HEK293 (cell line): ENCODE data around the gene SLC30A10.

Experiments
- BCL11A ChIP-seq: fragments of 450-650 bp; formaldehyde crosslinking; IDR thresholded peaks from 2 replicates; pipeline ENCODE4 v1.5.1; 2016; ENCODE audit warnings: low read depth, missing biosample characterization, missing genetic modification characterization
- BCL6B ChIP-seq: fragments of 450-650 bp; formaldehyde crosslinking; IDR thresholded peaks from 2 replicates; pipeline ENCODE4 v1.5.1; 2017; ENCODE audit warnings: missing biosample characterization, missing genetic modification characterization
- KLF16 ChIP-seq: fragments of 450-650 bp; formaldehyde crosslinking; IDR thresholded peaks from 2 replicates; pipeline ENCODE4 v1.5.1; 2017; ENCODE audit warnings: missing biosample characterization, missing genetic modification characterization
- KLF8 ChIP-seq: fragments of 450-650 bp; formaldehyde crosslinking; IDR thresholded peaks from 2 replicates; pipeline ENCODE4 v1.5.1; 2016; ENCODE audit warnings: missing biosample characterization, missing genetic modification characterization
- PRDM10 ChIP-seq: fragments of 450-650 bp; formaldehyde crosslinking; IDR thresholded peaks from 2 replicates; pipeline ENCODE4 v1.5.1; 2016; ENCODE audit warnings: missing biosample characterization, missing genetic modification characterization
- TRIM28 ChIP-seq: IDR thresholded peaks from 2 replicates; pipeline ENCODE4 v1.6.1; 2011; ENCODE audit warnings: low read length, control low read depth, borderline replicate concordance
- ZBTB10 ChIP-seq: fragments of 450-650 bp; formaldehyde crosslinking; IDR thresholded peaks from 2 replicates; pipeline ENCODE4 v1.5.1; 2016; ENCODE audit warnings: missing biosample characterization, missing genetic modification characterization
- ZBTB11 ChIP-seq: fragments of 450-650 bp; formaldehyde crosslinking; conservative IDR thresholded peaks from 2 replicates; pipeline ENCODE4 v1.5.1; 2016; ENCODE audit warnings: low read depth, missing biosample characterization, missing genetic modification characterization
- ZBTB8A ChIP-seq: fragments of 450-650 bp; formaldehyde crosslinking; IDR thresholded peaks from 2 replicates; pipeline ENCODE4 v1.5.1; 2016; ENCODE audit warnings: missing biosample characterization, missing genetic modification characterization
- ZEB2 ChIP-seq: fragments of 450-650 bp; formaldehyde crosslinking; IDR thresholded peaks from 2 replicates; pipeline ENCODE4 v1.5.1; 2016; ENCODE audit warnings: missing biosample characterization, missing genetic modification characterization
- ZNF114 ChIP-seq: fragments of 450-650 bp; formaldehyde crosslinking; IDR thresholded peaks from 2 replicates; pipeline ENCODE4 v1.5.0; 2017; ENCODE audit warnings: missing biosample characterization, missing genetic modification characterization
- ZNF214 ChIP-seq: fragments of 450-650 bp; formaldehyde crosslinking; IDR thresholded peaks from 2 replicates; pipeline ENCODE4 v1.5.1; 2017; ENCODE audit warnings: missing biosample characterization, mild to moderate bottlenecking, missing genetic modification characterization, borderline replicate concordance
- ZNF24 ChIP-seq: fragments of 450-650 bp; formaldehyde crosslinking; IDR thresholded peaks from 2 replicates; pipeline ENCODE4 v1.5.1; 2016; ENCODE audit warnings: missing biosample characterization, missing genetic modification characterization
- ZNF248 ChIP-seq: fragments of 450-650 bp; formaldehyde crosslinking; IDR thresholded peaks from 2 replicates; pipeline ENCODE4 v1.5.1; 2017; ENCODE audit warnings: missing biosample characterization, missing genetic modification characterization
- ZNF324 ChIP-seq: fragments of 450-650 bp; formaldehyde crosslinking; IDR thresholded peaks from 2 replicates; pipeline ENCODE4 v1.5.1; 2016; ENCODE audit warnings: missing biosample characterization, missing genetic modification characterization
- ZNF404 ChIP-seq: fragments of 450-650 bp; formaldehyde crosslinking; IDR thresholded peaks from 2 replicates; pipeline ENCODE4 v1.5.1; 2017; ENCODE audit warnings: missing biosample characterization, missing genetic modification characterization
- ZNF501 ChIP-seq: fragments of 450-650 bp; formaldehyde crosslinking; IDR thresholded peaks from 2 replicates; pipeline ENCODE4 v1.5.1; 2016; ENCODE audit warnings: missing biosample characterization, missing genetic modification characterization
- ZNF518A ChIP-seq: fragments of 450-650 bp; formaldehyde crosslinking; conservative IDR thresholded peaks from 2 replicates; pipeline ENCODE4 v1.5.1; 2016; ENCODE audit warnings: low read depth, missing biosample characterization, missing genetic modification characterization
- ZNF692 ChIP-seq: fragments of 450-650 bp; formaldehyde crosslinking; IDR thresholded peaks from 2 replicates; pipeline ENCODE4 v1.5.1; 2016; ENCODE audit warnings: missing biosample characterization, missing genetic modification characterization
- ZNF843 ChIP-seq: fragments of 450-650 bp; formaldehyde crosslinking; IDR thresholded peaks from 2 replicates; pipeline ENCODE4 v1.5.1; 2016; ENCODE audit warnings: missing biosample characterization, missing genetic modification characterization

SLC30A10 gene

GRCh38 chr1:219958875-219959417, 30.6 kb upstream of the SLC30A10 start (continued):
- peak; percentile 33; the same call in 1 of the 2 replicates for TF ChIP-seq ZNF518A
- peak; percentile 72 for TF ChIP-seq ZBTB8A (tag by site-specific recombination)
- peak; percentile 64 for TF ChIP-seq BCL6B
- TF ChIP-seq TRIM28, result peak; percentile 52; the same call in 1 of the 2 replicates
- peak; percentile 72 for TF ChIP-seq ZNF501 (tag by site-specific recombination)
- TF ChIP-seq ZNF24 (tag by site-specific recombination), result peak; percentile 62; the same call in 1 of the 2 replicates
- TF ChIP-seq ZEB2 (tag by site-specific recombination), result peak; percentile 60
- TF ChIP-seq KLF16, result peak; percentile 73
- TF ChIP-seq KLF8 (tag by site-specific recombination), result peak; percentile 72
- 0 out of 2 replicates have a peak, but pooled peaks have one; percentile 10 for TF ChIP-seq PRDM10 (tag by site-specific recombination)
- peak; percentile 75 for TF ChIP-seq ZBTB11
- TF ChIP-seq ZNF843, result peak; percentile 93
- 0 out of 2 replicates have a peak, but pooled peaks have one; percentile 28 for TF ChIP-seq ZNF324 (tag by site-specific recombination)
- no peak for TF ChIP-seq ZBTB10 (tag by site-specific recombination)
- no peak for TF ChIP-seq ZNF248 (tag by site-specific recombination)
- TF ChIP-seq ZNF214 (tag by site-specific recombination), result no peak
- no peak for TF ChIP-seq ZNF404 (tag by site-specific recombination)
- peak; percentile 76; the same call in 1 of the 2 replicates for TF ChIP-seq BCL11A (tag by site-specific recombination)
- peak; percentile 63; the same call in 1 of the 2 replicates for TF ChIP-seq ZNF692 (tag by site-specific recombination)
- TF ChIP-seq ZNF114 (tag by site-specific recombination), result no peak
- TF ChIP-seq, all 188 proteins: peak for 47
